NCI-H345 (cell line): ENCODE measurements around the gene LRRFIP2.
"Not testable (repeated sequence)": the region's sequence is repeated elsewhere in the genome, so short reads cannot be mapped to it uniquely, and the experiment has no call there.

Source experiments
- DNase-seq: peaks from one replicate; lab custom pipeline; 2025; lab: John Stamatoyannopoulos, UW

Gene LRRFIP2

DNA sequence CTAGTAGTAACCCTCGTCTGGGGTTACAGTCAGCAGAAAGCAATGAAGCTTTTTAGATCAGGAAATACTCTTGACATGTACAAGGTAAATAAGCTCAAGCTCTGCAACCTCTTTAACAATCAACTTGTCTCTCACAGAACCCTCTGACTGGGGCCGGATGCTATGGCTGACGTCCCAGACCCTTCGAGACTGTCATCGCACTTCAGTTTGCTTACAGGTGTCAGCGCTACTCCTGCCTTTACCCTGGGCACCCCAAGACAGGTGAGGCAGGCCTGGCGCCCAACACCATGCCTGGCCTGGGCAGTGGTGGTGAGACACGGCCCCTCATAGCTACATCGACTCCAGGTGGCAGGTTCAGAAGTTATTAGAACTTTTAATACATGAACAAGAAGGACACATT is 30.6 kb downstream of the LRRFIP2 start:
- no peak for DNase-seq

- no peak for DNase-seq
These were observed 32.7 kb downstream of the LRRFIP2 start for GRCh38 chr3:37141676-37142075.

GRCh38 chr3:37140899-37141541 is 33.4 kb downstream of the LRRFIP2 start:
- no peak for DNase-seq

DNA sequence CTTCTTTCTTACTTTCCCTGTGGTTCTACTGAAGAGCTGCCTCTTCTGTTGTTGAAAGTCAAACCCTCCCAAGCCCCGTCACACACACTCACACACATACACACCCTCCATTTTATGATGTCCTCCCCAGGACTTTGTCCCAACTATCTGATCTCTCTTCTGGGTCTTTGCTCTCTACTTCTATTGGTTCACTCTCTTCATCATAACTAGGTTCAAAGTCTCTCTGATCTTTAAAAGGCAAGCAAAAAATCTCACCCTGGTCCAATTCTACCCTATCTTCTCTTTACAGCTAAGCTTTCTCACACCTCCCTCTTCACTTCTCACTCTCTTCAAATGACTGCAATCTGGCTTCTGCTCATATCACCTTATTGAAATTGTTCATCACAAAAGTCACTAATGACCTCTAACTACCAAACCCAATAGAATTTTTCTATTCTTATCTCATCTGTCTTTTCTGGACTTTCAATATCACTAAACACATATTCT is 34.8 kb downstream of the LRRFIP2 start:
- no peak for DNase-seq

DNA sequence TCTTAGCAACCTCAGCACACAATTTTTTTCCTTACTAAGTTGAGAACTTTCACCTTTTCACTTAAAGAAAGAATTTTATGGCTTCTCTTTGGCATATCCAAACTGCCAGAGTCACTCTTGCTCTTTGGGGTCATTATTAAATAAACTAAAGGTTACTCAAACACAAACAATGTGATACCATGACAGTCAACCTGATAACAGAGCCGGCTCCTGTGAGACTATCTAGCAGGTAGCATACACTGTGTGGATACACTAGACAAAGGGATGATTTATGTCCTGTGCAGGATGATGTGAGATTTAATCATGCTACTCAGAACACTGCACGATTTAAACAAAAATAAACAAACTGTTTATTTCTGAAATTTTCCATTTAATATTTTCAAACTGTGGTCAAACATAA is 35.6 kb downstream of the LRRFIP2 start:
- DNase-seq: no peak

DNA sequence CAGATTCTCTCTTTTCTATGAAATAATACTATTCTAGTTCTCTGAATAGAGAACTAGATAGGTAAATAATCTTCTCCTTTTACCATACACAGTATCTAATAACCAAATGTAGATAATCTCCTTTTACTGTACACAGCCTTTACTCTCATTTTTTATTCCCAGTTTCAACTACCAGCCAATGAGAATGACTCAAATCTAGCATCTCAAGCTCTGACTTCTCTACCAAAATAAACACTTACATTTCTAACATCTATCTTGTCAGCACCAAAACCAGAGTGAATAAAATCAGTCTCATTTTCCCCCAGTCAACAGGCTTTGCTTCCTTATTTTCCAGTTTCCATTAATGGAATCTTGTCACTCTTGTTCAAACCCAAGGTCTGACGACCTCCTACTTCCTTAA is 36.9 kb downstream of the LRRFIP2 start:
- no peak for DNase-seq

GRCh38 chr3:37136067-37136466 is 38.3 kb downstream of the LRRFIP2 start:
- no peak for DNase-seq

DNA sequence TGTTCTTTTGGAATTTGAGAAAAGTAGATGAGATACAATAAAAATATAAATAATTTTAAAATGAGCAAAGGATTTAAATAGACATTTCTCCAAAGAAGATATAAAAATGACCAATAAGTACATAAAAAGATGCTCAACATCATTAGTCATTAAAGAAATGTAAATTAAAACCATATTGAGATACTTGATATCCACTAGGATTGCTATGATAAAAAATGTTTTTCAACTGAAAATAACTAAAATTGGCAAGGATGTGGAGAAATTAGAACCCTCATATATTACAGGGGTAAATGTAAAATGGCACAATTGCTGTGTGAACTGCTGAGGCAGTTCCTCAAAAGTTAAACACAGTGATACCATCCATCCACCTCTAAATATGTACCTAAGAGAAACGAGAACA is 38.8 kb downstream of the LRRFIP2 start:
- DNase-seq: no peak

GRCh38 chr3:37132334-37132733 is 42.0 kb downstream of the LRRFIP2 start:
- no peak for DNase-seq

DNA sequence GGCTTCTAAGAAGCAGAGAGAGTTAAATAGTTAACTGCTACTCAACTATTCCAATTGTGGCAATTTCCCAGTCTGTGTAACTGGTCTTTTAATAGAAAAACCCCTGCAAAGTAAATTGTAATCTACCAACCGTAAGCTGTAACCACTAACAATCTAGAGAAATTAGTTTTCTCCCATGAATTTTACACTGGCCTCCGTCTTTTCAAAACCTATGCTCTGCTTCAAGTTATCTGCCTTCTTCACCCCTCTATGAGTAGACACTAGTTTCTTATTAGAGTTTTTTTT is 42.6 kb downstream of the LRRFIP2 start:
- DNase-seq: no peak

- no peak for DNase-seq
These were observed 43.2 kb downstream of the LRRFIP2 start for GRCh38 chr3:37130984-37131859.

DNA sequence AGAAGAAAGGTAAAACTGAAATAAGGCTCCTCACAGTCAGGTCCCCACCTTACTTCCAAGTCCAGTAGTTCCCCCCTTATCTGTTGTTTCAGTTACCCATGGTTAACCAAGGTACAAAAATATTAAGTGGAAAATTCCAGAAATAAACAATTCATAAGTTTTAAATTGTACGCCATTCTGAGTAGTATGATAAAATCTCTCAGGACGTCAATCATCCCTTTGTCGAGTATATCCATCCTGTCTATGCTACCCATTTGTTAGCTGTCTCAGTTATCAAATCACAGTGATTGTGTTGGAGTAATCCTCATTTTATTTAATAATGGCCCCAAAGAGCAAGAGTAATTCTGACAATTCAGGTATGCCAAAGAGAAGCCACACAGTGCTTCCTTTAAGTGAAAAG is 43.9 kb downstream of the LRRFIP2 start:
- DNase-seq: no peak

- DNase-seq: no peak
These were observed 44.5 kb downstream of the LRRFIP2 start for GRCh38 chr3:37129871-37130270.

DNA sequence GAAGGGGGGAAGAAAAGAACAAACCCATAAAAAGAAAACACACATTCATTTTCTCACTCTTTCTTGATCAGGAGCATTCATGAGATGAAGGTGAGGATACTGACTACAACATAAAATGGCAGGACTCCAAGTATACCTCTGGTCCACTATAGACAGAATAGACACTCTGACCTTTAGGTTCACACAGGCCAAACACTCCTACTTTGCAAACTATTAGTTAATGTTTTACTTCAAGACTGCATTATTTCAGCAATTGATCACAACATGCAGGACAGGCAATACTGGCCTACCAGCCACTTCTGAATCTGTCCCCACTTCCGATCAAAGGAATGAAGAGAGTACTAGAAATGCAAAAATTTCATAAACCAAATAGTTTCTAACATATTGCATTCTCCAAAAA is 47.0 kb downstream of the LRRFIP2 start:
- no peak for DNase-seq

DNA sequence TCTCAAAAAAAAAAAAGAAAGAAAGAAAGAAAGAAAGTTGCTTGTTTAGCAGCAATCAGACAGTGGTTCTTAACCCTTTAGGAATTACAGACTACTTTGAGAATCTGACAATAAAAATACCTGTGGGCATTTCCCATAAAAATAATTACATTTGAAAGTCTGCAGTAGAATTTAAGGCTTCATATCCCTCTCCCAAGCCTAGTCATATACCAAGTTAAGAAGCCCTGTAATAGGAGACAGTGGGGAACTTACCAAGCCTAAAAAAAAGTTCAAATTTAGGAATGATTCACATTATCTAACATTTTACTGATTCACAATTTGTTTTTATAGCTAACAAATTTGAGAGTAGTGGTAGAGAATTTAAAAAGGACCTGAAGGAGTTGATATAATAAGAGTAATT is 47.5 kb downstream of the LRRFIP2 start:
- no peak for DNase-seq

DNA sequence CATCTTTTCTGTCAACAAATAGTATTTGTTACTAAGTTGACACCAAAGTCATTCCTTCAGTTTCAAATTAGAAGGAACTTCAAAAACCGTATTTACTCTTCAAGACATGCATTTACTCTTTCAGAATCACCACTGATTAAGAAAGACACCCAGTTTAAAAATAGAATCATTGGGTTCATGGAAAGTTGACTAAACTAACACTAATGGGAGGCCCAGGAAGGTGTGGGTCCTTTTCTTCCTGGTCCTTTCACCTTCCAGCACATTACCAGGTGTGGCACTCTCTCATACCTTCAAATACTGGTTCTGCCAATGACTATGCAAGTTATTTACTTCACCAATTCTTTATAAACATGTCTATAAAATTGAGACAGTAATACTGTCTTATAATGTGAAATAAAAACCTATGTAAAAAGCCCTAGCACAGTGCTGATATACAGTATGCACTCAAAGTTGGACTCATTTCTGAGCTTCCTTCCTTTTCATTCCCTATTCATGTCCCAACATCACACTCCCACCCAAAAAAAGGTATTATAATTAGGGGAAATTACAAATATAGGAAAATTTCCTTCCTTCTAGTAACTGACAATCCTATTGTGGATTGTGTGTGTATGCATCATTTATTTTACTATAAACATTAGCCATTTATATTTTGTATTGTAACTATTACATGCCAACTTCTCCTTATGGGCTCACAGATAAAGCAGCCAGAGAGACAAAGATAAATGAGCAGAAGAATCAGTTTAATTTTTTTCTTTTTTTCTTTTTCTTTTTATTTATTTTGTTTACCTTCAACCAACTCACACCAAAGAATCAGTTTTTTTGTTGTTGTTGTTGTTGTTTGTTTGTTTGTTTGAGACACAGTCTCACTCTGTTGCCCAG is 48.9 kb downstream of the LRRFIP2 start:
- DNase-seq: no peak

- DNase-seq: no peak
These were observed 49.9 kb downstream of the LRRFIP2 start for GRCh38 chr3:37124435-37124834.

GRCh38 chr3:37123292-37123691 is 51.1 kb downstream of the LRRFIP2 start:
- no peak for DNase-seq

- not testable (repeated sequence) for DNase-seq
These were observed 52.3 kb downstream of the LRRFIP2 start for GRCh38 chr3:37122069-37122468.

- DNase-seq: no peak
These were observed 56.2 kb downstream of the LRRFIP2 start for GRCh38 chr3:37118163-37118562.

DNA sequence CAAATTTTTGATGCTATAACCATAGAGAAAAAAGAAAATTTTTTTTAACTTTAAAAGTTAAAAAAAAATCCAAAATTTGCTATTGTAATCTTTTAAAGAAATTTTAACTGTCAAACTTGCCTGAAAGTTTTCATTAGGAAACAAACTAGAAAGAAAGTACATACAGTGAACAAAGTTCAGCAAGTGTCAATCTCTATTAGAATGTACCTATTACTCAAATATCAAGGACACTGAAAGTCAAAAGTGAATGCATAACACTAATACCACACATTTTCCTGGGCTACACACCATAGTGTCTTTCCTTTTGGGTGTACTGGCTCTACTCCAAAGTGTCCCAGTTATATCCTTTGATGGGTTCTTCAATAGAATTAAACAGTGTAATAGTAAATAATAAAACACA is 56.8 kb downstream of the LRRFIP2 start:
- DNase-seq: no peak

DNA sequence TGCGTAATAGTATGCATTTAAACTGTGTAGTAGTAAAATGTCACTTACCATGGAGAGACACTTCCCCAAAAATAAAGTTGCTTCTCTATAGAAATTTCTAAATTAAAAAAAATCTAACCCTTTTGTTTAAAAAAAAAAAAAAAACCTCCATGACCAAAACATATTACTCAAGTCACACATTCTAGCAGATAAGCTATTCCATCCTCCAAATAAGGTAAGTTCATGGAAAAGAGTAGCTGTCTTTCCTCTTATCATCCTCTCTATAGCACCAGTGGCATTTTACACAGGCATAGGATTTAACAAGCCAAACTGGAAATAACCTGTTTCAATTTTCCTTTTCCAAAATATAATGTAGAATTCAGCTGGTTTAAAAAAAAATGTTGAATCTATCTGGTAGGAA is 57.4 kb downstream of the LRRFIP2 start:
- DNase-seq: no peak

GRCh38 chr3:37115446-37115845 is 58.9 kb downstream of the LRRFIP2 start:
- no peak for DNase-seq
